Upper lobe of right lung (tissue), 1 donor: Measurements from ENCODE around the gene KIAA1217. TPM values are rescaled to one million over a fixed set of nuclear protein-coding genes. Genes with fewer than 3 reads are reported as not detected.

Source experiments
- ATAC-seq: fragments of 200-7000 bp; cut with Tn5 transposase; one replicate; pipeline ENCODE4 v1.9.1; 2020; ENCODE audit warnings: mild to moderate bottlenecking, moderate library complexity
- DNase-seq: peaks from one replicate; pipeline ENCODE4 v3.0.0-alpha.2; 2020
- H3K27ac ChIP-seq: fragments of 200-600 bp; one replicate; pipeline ENCODE4 v1.8.0; 2022
- H3K27me3 ChIP-seq: fragments of 200-600 bp; one replicate; pipeline ENCODE4 v1.8.0; 2022; ENCODE audit warnings: mild to moderate bottlenecking
- H3K36me3 ChIP-seq: fragments of 200-600 bp; one replicate; pipeline ENCODE4 v1.8.0; 2022
- H3K4me1 ChIP-seq: fragments of 200-600 bp; one replicate; pipeline ENCODE4 v1.8.0; 2022
- H3K4me3 ChIP-seq: fragments of 200-600 bp; one replicate; pipeline ENCODE4 v1.8.0; 2022; ENCODE audit warnings: mild to moderate bottlenecking
- H3K9me3 ChIP-seq: fragments of 200-600 bp; one replicate; pipeline ENCODE4 v1.8.0; 2022
- intact Hi-C: fragments of 100-400 bp; cut with DNase I; formaldehyde crosslinking; loops from one replicate; pipeline ENCODE4 v1.11.0; 2022
- total RNA-seq: library from RNA; stranded (reverse); fragmentation: NEBNext Ultra II Directional; extraction: Animal tissue kit (Norgen Biotek cat#: 25700); gene quantifications from one replicate; pipeline ENCODE4 v1.2.1, GENCODE V29; 2021
- TF ChIP-seq, protein P1 (sequence below): fragments of 200-600 bp; IDR thresholded peaks from one replicate; pipeline ENCODE4 v1.8.0; 2022; ENCODE audit warnings: antibody characterized with exemption
- donor health status: DM: no; HTN: yes; CAD: no; lungs with severe emphysema.

The KIAA1217 gene
- total RNA-seq, 1 donor from 2014 or later = 23.5 TPM

DNA sequence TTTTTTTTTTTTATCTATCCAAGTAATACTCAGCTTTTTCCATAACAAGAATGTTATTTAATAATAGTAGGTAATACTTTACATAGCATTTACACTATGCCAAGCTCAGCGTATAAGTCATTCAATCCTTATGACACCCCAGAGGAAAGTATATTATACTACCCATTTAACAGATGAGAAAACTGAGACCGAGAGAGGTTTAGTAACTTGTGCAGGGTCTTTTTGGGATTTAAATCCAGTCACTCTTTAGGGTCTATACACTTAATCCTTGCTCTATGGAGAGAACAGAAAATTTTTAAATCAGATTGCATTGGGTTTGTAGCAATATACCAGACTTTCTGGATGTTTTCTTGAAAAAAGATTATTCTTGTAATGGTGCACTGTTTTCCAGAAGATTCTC, 322.5 kb downstream of the KIAA1217 start:
- TF ChIP-seq, protein P1, sequence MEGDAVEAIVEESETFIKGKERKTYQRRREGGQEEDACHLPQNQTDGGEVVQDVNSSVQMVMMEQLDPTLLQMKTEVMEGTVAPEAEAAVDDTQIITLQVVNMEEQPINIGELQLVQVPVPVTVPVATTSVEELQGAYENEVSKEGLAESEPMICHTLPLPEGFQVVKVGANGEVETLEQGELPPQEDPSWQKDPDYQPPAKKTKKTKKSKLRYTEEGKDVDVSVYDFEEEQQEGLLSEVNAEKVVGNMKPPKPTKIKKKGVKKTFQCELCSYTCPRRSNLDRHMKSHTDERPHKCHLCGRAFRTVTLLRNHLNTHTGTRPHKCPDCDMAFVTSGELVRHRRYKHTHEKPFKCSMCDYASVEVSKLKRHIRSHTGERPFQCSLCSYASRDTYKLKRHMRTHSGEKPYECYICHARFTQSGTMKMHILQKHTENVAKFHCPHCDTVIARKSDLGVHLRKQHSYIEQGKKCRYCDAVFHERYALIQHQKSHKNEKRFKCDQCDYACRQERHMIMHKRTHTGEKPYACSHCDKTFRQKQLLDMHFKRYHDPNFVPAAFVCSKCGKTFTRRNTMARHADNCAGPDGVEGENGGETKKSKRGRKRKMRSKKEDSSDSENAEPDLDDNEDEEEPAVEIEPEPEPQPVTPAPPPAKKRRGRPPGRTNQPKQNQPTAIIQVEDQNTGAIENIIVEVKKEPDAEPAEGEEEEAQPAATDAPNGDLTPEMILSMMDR = no peak
- Histone ChIP-seq H3K27ac (no peak overlapping the region), H3K4me1 (no peaks in the 10 kb centered on the region), H3K9me3 (no peaks in the 10 kb centered on the region), H3K27me3 (no peaks in the 10 kb centered on the region), H3K4me3 (no peak overlapping the region), H3K36me3 (peaks cover 26% of the 10 kb centered on the region)
- ATAC-seq (no peak), DNase-seq (no peak)
- intact Hi-C loops = no loop called here

DNA sequence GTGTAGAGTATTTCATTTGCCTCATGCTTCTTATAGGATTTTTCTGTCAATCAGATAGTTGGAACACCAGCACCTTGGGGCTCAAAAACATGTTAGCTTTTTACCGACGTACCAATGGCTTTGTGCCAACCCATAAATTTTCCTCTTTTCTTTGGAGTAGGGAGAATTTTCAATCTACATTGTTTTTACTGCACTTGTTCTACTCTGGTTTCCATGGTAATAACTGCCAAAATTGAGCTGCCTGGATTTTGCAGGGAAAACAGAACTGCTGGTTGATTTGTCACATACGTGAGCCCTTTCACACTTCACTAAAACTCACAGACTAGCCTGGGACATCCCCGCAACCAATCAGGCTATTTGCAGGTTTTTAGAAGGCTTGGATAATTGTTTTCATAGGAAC, 325.0 kb downstream of the KIAA1217 start:
- peaks cover 26% of the 10 kb centered on the region for H3K36me3 ChIP-seq
- no peaks in the 10 kb centered on the region for H3K9me3 ChIP-seq
- TF ChIP-seq, protein P1 = no peak
- intact Hi-C loops = no loop called here
- H3K27me3 ChIP-seq = no peaks in the 10 kb centered on the region
- DNase-seq (no peak), ATAC-seq (no peak)
- no peaks in the 10 kb centered on the region for H3K4me1 ChIP-seq
- H3K27ac ChIP-seq = no peak overlapping the region
- no peak overlapping the region for H3K4me3 ChIP-seq

DNA sequence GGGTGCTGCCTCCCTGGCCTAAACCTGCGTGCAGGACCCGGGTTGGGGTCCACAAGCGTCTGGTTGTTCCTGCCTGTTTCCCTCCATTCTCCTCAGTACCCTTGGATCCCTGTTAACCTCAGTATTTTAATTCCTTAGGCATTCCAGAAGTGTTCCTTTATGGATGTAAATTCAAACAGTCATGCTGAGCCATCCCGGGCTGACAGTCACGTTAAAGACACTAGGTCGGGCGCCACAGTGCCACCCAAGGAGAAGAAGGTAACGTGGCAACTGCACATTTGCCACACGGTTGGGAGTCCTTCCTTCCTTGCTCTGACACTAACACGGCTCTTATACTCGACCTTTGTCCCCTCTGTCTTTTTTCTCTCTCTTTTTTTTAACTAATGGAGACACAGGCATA, 327.7 kb downstream of the KIAA1217 start:
- TF ChIP-seq, protein P1 = no peak
- ATAC-seq (no peak), DNase-seq (no peak)
- H3K4me3 ChIP-seq = no peak overlapping the region
- H3K27me3 ChIP-seq = no peaks in the 10 kb centered on the region
- no peaks in the 10 kb centered on the region for H3K4me1 ChIP-seq
- peaks cover 26% of the 10 kb centered on the region for H3K36me3 ChIP-seq
- no peak overlapping the region for H3K27ac ChIP-seq
- H3K9me3 ChIP-seq = no peaks in the 10 kb centered on the region
- intact Hi-C loops = no loop called here

DNA sequence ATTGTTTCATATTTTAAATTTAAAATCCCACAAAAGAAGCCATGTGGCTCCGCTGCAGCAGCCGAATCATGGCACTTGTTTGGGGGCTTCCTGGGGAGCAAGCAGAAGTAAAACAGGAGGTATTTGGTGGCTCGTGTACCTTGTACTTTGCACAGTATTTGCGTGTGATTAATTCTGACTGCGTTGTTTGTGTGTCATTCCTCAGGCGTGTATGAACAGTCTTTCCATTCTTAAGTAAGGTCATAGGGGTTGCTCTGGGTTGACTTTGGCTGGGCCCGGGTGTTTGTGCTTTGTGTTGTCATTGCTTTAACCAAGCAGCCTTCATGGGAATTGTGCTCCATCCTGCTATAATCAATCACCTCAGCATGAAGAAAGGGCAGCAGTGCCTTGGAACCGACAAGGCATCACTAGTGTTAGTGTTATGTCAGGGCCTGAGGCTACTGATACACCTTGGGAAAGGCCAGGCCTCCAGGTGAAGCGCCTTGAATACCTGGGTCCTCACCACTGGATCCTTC, 332.4 kb downstream of the KIAA1217 start:
- intact Hi-C loops = no loop called here
- Histone ChIP-seq H3K36me3 (peaks cover 23% of the 10 kb centered on the region), H3K4me3 (no peak overlapping the region), H3K9me3 (no peaks in the 10 kb centered on the region), H3K27me3 (no peaks in the 10 kb centered on the region), H3K27ac (no peak overlapping the region), H3K4me1 (no peaks in the 10 kb centered on the region)
- ATAC-seq = no peak
- TF ChIP-seq, protein P1 = no peak
- no peak for DNase-seq

DNA sequence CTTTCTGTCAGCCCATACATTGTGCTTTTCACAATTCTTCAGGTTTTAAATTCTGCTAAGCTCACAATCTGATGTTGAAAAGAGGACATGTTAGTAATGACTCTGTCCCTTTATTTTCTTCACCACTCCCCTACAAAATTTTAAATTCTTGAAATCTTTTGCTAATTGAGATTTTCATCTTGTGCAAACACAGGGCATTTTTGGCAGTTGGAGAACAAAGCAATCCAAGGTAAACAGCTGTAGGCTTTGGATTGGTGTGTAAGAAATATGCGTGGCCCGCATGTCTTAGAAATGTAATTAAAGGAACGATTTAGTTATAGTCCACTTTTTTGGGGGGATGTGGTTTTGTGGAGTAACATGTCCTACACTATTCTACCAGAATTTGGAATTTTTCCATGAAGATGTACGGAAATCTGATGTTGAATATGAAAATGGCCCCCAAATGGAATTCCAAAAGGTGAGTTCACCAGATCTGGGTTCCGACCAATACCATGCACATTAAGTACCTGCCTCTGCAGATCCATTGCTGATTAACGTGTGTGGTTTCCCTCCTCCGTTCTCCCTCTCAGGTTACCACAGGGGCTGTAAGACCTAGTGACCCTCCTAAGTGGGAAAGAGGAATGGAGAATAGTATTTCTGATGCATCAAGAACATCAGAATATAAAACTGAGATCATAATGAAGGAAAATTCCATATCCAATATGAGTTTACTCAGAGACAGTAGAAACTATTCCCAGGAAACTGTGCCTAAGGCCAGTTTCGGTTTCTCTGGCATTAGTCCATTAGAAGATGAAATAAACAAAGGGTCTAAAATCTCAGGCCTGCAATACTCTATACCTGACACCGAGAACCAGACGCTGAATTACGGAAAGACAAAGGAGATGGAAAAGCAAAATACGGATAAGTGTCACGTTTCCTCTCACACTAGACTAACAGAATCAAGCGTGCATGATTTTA, 333.7 kb downstream of the KIAA1217 start:
- DNase-seq (no peak), ATAC-seq (no peak)
- TF ChIP-seq, protein P1 = no peak
- Histone ChIP-seq H3K27me3 (no peaks in the 10 kb centered on the region), H3K4me1 (no peaks in the 10 kb centered on the region), H3K4me3 (no peak overlapping the region), H3K36me3 (peaks cover 23% of the 10 kb centered on the region), H3K27ac (no peak overlapping the region), H3K9me3 (no peaks in the 10 kb centered on the region)
- intact Hi-C loops = no loop called here
